Cardiac ventricle fibroblast (primary cell): ENCODE results near the gene FBXO11. TPM values are rescaled to one million over a fixed set of nuclear protein-coding genes. Genes with fewer than 3 reads are reported as not detected.

Experiments used
- total RNA-seq: library from RNA; depleted of rRNA; stranded (reverse); fragments of >200 nt; gene quantifications from 2 replicates; pipeline ENCODE4 v1.2.3, GENCODE V29; 2015

Gene FBXO11
- total RNA-seq, result 33.2 and 34.4 TPM in 2 replicates

DNA sequence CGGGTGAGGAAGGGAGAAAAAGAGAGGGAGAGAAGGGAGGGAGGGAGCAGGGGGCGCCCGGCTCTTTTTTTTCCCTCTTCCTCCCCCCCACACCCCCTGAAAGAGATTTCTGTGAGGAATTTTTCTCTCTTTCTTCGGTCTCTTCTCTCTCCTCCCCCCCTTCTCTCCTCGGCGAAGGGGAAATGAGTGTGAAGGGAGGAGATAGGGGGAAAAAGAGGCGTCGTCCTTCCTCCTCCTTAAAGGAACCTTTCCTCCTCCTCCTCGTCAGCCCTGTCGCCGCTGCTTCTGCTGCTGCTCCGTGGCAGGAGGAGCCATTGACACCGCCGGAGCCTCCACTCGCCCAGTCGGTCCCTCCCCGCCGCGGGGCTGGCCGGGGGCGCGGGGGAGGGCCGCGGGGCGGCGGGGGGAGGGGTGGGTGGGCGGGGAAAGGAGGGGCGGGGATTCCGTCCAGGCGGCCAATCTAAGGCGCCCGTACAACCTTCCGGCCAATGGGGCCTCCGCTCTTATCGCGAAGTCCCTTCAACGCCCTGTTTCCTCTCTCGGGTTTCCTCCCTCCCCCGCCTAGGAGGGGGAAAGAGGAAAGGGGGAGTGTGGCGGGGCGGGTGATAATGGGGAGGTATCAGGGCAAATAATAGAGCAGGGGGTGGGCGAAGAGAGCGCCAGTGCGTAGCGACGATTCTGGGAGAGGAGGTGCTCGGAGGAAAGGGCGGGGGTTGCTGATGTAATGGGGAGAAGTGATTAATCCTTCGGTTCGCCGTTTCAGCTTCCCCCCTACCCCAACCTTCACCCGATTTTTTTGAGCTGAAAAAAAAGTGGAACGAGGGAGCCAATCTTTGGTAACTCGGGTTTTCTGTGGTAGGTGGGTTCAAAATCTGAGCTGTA lies at the start of gene FBXO11:
FBXO11 (minus strand) TSS at position 342 of the 882 bp plus-strand sequence. CDS start 778 bp downstream, outside the sequence.

DNA sequence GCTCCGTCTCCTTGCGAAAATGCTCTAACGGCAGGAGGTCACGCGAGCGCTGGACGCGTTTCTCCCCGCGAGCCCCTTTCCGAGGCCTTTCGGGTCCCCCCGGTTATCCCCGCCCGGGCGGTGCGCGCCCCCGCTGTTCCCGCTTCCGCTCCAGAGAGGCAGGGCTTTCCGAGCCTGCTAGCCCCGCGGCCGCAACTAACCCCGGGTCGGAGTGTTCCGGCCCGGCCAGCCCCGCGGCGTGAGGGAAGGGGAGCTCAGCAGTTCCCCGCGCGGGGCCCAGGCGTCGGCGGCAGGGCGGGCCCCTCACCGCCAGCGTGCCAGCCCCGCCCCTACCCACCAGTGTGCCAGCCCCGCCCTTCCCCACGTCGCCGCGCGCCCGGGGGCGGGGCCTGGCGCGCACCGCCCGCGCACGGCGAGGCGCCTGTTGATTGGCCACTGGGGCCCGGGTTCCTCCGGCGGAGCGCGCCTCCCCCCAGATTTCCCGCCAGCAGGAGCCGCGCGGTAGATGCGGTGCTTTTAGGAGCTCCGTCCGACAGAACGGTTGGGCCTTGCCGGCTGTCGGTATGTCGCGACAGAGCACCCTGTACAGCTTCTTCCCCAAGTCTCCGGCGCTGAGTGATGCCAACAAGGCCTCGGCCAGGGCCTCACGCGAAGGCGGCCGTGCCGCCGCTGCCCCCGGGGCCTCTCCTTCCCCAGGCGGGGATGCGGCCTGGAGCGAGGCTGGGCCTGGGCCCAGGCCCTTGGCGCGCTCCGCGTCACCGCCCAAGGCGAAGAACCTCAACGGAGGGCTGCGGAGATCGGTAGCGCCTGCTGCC lies 123.4 kb downstream of the FBXO11 start, which contains the start of gene MSH6:
MSH6 (plus strand) TSS at position 475 of the 815 bp plus-strand sequence; CDS start at position 564, 89 bp downstream.

Other genes with a start within 250 kb of the FBXO11 start
- gene MSH6, start 123.4 kb downstream of the FBXO11 start, total RNA-seq, result 27.5 and 36.2 TPM in 2 replicates